GM12873 (cell line): ENCODE measurements around the gene CENPI.

Source experiments
- TF ChIP-seq, protein P1 (sequence below): IDR thresholded peaks from 2 replicates; pipeline ENCODE4 v1.5.1; 2012; ENCODE audit warnings: low read depth, mild to moderate bottlenecking, moderate library complexity, low read length, control low read depth; ENCODE audit not compliant: insufficient read depth; ENCODE audit errors: missing control alignments

CENPI gene

DNA sequence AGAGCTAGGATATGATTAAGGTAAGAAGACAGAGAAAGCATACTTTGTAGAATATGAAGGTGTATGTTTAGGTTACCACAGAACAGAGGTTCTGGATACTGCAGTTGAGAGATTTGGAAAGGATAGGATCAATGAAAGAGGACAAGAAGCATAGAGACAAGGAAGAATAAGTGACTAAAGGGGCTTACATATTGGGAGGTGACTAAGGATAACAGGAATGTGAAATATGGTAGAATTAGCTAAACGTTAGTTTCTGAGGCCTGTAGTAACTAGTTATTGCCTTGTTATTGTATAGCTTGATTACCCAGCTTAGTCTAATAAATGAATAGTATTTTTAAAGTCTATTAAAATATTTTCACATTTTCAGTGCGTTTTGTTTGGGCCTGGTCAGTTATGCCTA lies 38.2 kb downstream of the CENPI start:
- TF ChIP-seq, protein P1, sequence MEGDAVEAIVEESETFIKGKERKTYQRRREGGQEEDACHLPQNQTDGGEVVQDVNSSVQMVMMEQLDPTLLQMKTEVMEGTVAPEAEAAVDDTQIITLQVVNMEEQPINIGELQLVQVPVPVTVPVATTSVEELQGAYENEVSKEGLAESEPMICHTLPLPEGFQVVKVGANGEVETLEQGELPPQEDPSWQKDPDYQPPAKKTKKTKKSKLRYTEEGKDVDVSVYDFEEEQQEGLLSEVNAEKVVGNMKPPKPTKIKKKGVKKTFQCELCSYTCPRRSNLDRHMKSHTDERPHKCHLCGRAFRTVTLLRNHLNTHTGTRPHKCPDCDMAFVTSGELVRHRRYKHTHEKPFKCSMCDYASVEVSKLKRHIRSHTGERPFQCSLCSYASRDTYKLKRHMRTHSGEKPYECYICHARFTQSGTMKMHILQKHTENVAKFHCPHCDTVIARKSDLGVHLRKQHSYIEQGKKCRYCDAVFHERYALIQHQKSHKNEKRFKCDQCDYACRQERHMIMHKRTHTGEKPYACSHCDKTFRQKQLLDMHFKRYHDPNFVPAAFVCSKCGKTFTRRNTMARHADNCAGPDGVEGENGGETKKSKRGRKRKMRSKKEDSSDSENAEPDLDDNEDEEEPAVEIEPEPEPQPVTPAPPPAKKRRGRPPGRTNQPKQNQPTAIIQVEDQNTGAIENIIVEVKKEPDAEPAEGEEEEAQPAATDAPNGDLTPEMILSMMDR = no peak
